HG02610 (cell line): ENCODE data around the gene PTPN4.
"Not testable (repeated sequence)": the region's sequence is repeated elsewhere in the genome, so short reads cannot be mapped to it uniquely, and the experiment has no call there.

Experiments used
- ATAC-seq: cut with Tn5 transposase; IDR thresholded peaks from one replicate; pipeline ENCODE4 v1.9.1; 2021; ENCODE audit warnings: mild to moderate bottlenecking, moderate library complexity; ENCODE audit not compliant: unreplicated experiment

Gene PTPN4

DNA sequence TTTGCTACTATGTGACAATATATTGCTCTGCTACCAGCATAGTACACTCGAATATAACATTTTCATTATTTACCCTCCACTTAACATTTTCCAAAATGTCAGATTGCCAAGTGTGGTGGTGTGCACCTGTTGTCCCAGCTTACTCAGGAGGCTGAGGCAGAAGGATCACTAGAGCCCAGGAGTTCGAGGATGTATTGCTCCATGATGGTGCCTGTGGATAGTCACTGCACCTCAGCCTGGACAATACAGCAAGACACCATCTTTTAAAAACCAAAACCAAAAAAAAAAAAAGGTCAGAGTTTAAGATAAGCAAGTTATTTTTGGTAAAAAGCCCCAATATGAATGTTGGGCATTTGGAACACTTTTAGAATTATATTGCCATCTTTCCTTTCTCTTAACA, 178.0 kb downstream of the PTPN4 start:
- ATAC-seq, result no peak

DNA sequence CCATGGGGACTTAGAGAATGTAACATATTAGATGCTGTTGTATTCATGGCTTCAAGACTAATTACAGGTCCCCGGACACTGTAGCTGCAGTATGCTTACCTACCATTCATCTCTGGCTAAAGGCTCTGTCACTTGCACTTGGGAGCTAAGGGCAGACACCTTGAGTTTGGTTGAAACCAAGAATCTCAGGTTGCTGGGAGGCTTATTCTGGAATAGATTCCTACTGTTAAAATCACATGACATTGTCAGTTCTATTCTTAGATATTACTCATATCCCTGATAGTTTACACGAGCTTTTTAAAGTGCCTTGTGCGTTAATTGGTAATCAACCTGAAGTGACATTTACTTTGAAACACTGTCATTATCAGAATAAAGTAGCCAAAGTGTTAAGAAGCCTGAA, 180.2 kb downstream of the PTPN4 start:
- no peak for ATAC-seq

GRCh38 chr2:119940856-119941255, 181.1 kb downstream of the PTPN4 start:
- no peak for ATAC-seq

- ATAC-seq, result no peak
Measured at GRCh38 chr2:119941388-119941787, 181.7 kb downstream of the PTPN4 start.

DNA sequence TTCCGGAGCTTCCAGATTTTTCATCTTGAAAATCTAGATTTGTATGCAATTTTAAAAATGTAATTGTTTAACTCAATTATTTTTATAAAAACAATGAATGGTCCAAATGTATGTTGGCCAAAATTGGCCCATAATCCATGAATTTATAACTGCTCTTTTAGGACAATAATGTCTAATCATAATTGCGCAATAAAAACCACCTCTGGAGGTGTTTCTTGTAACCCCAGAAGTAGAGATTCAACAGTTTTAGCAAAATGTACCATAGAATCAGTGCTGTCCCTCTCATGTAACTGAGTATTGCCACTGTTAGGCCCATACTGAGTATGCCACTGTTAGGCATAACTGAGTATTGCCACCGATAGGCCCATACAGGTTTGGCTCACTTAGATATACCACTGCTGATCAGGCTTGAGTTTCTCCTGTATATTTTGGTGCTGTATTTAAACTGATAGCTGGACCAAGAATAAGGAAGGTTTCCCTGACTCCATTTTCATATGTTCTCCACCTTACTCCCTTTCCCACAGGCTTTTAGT, 182.3 kb downstream of the PTPN4 start:
- ATAC-seq, result no peak

DNA sequence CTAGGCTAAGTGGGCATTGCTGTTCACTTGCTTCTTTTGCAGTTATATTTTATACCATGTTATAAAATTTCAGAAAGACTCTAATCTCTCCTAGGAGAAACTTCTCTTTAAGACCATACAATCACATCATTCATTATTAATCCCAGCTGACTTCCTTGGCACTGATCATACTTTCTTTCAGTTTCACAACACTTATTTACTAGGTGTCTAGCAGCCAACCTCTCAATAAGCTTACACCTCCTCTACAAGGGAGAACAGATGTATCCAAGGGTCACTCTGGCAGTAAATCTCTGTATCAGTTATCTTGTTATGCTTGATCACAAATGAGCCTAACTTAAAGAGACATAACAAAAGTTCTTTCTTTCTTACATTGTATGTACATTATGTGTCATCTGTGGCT, 183.3 kb downstream of the PTPN4 start:
- no peak for ATAC-seq

DNA sequence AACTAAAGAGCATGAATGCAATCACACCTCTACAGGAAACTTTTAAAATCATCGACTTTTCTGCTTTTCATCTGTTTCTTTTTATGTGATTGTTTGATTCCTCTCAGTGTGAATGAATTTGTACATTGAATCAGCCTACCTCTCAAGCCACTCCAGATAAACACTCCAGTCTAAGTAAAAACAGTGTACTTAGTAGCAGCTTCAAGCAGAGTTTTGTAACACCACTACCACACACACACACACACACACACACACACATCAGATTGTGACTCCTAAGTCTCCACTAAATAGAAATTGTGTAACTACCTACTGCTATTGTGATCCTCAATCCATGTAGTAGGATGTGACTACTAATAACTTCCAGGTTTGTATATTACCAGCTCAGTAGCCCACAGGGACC, 187.8 kb downstream of the PTPN4 start:
- no peak for ATAC-seq

DNA sequence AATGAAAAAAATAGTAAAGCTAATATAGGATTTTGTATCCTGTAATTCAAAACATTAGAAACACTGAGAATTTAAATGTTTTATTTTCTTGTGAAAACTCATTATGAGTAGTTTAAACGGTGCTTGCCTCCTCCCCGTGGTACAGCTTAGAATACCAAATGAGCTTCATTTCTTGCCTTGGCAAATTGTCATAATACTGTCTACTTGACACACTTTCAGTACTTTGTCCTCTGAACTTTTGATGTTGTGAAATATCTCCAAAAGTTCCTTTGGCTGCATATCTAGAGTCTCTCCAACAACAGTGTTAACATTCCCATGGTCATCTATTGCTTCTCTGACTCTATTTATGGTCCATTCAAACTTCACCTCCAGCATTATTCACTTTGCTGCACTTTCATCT, 191.2 kb downstream of the PTPN4 start:
- no peak for ATAC-seq

- ATAC-seq, result no peak
Measured at GRCh38 chr2:119958670-119959268, 199.0 kb downstream of the PTPN4 start.

DNA sequence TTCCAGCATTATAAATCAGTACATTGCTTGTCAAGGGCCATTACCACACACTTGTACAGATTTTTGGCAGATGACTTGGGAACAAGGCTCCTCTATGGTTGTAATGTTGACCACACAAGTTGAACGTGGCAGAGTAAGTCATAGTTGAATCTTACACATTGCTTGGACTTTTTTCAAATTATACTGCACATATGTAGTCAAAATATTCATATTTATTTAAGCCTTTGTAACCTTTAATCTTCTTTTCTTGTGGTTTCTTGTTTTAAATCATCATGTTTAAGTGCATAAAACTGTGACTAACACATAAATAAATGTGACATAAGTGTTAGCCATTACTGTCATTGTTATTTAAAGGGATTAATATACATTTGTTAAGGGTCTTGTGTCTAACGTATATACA, 201.1 kb downstream of the PTPN4 start:
- ATAC-seq, result no peak

DNA sequence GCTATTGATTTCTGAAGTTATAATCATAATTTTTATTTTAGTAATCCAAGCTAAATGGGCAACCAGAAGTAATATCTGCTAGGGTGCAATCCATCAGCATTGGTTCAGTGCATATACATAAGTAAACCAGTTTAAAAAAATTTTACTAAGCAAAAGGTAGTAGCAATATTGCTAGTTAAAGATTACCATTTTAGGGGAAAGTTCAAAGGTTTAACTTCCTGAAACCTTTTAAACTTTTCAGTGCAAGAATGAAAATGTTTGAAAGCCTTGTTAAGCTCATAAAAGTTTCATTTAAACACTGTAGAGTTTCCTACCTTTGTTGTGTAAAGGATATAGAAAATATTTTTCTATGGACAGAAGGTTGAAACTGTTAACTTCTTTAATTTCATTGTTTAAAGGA, 222.2 kb downstream of the PTPN4 start:
- ATAC-seq, result no peak

GRCh38 chr2:119982506-119982905, 222.8 kb downstream of the PTPN4 start:
- ATAC-seq, result no peak

GRCh38 chr2:119983108-119983507, 223.4 kb downstream of the PTPN4 start:
- ATAC-seq, result no peak

DNA sequence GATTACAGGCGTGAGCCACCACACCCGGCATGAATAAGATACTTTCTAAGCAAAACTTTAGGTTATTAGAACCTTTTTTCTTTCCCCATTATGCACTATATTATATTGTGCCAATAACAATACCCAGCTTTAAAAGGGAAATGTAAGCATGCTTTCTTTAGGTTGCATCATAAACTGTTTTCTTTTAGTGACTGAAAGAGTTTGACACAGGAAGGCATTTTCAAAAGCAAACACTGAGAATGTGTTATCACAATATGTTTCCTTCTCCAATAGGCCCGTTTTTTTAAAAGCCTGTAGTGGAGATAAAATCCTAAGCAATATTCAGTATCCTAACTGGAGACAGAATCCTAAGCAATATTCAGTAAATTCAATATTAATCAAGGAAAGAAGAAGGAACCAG, 236.4 kb downstream of the PTPN4 start:
- ATAC-seq, result no peak

DNA sequence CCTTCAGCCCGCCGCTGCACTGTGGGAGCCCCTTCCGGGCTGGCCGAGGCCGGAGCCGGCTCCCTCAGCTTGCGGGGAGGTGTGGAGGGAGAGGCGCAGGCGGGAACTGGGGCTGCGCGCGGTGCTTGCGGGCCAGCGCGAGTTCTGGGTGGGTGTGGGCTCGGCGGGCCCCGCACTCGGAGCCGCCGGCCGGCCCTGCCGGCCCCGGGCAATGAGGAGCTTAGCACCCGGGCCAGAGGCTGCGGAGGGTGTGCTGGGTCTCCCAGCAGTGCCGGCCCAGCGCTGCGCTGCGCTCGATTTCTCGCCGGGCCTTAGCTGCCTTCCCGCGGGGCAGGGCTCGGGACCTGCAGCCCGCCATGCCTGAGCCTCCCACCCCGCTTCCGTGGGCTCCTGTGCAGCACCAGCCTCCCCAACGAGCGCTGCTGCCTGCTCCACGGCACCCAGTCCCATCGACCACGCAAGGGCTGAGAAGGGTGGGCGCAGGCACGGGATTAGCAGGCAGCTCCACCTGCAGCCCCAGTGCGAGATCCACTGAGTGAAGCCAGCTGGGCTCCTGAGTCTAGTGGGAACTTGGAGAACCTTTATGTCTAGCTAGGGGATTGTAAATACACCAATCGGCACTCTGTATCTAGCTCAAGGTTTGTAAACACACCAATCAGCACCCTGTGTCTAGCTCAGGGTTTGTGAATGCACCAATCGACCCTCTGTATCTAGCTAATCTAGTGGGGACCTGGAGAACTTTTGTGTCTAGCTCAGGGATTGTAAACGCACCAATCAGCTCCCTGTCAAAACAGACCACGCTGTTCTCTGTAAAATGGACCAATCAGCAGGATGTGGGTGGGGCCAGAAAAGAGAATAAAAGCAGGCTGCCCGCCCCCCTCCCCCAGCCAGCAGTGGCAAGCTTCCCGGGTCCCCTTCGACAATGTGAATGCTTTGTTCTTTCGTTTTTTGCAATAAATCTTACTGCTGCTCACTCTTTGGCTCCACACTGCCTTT, 237.5 kb downstream of the PTPN4 start:
- ATAC-seq, result not testable (repeated sequence)

- no peak for ATAC-seq
Measured at GRCh38 chr2:120001471-120001870, 241.7 kb downstream of the PTPN4 start.

DNA sequence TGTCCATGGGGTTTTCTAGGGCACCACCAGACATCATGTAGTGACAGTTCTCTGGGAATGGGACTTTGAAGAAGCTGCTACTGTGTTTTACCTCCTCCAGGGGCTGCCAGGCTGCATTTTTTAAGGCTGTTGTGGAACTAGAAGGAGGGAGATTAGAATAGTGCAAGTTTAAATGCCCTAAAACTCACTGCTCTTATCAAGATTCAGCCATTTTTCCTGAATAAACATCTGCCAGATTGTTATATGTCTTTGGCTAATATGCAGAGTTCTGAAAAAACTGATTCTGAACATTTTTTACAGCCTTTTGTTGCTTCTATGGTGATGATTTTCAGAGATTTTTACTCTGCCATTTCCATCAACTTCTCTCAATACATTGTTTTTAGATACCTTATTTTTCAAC, 244.5 kb downstream of the PTPN4 start:
- no peak for ATAC-seq

DNA sequence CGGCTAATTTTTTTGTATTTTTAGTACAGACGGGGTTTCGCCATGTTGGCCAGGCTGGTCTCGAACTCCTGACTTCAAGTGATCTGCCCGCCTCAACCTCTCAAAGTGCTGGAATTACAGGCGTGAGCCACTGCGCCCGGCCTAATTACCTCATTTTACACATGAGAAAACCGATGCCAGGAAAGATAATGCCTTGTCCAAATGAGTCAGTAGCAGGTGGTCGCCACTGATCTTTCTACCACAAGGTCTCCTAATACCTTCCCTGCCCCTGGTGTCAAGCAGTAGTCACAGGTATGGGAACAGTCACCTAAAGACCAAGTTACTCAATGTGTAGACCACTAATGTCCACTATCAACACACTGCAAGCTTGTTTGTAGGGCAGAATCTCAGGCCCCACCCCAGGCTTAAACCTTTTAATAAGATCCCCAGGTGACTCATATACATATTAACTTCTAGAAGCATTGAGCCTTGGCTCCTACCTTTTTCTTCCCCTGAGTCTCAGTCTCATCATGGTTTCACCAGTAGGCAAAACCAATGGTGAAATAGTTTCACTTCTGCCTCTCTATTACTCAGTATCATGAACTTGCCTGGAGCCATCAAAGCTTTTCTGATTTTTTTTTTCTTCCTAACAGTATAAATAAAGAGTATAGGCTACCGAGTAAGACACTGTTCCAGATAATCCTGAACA, 246.3 kb downstream of the PTPN4 start:
- ATAC-seq, result peak; percentile 93

- no peak for ATAC-seq
Measured at GRCh38 chr2:120007851-120008250, 248.1 kb downstream of the PTPN4 start.

DNA sequence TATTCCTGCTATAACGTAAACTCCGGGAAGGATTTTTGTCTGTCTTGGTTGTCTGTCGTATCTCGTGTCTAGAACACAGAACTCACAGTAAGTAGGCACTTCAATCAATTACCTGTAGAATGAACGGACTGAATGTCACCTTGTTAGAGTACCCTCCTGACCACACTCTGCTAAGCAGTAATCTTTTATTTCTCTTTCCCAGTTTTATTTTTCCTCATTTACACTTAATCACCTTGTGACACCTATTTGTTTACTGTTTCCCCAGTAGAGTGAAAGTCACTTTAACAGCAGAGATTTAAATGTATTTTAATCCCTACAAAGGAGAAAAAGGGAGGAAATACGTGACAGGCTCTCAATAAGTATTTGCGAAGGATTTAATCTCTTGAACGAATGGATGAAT, 252.6 kb downstream of the PTPN4 start:
- ATAC-seq, result no peak

DNA sequence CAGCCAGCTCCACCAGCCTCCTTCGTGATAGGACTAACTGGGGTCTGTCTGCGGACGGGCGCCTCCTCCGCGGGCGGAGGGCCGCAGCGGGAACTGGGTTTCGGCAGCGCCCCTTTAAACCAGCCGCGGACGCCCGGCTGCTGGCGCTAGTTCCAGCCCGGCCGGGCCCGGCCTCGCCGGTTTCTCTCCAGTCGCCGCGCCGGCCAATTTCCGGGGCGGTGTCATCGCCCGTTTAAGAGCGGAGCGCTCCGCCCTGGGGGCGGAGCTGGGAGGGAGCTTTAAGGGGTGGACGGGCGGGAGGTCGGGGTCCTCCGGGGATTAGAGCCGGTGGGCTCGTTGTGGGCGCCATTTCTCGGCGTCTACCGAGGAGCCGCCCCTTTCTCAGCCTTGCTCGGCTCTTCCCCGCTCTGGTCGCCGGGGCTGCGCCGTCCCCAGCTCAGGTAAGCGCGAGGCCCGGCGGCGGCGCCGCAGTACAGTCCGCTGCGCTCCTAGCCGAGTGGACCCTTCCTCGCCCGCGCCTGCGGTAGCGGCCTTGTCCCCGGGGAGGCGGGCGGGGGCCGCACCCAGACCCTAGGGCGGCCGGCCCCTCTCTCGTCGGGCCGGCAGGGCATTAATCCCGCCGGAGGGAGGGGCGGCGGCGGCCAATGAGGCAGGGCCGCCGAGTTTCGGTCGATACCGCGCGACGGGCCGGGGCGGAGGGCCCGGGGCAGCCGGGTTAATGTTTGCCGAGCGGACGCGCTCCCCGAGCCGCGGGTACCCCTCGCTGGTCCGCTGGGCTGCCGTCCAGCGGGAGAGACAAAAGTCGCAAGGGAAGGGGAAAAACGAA, 253.3 kb downstream of the PTPN4 start, which contains the start of gene EPB41L5:
Gene EPB41L5, plus strand, starts transcription at position 307 of the 826 bp plus-strand sequence. CDS start 6,008 bp downstream, outside the sequence.
- ATAC-seq, result peak; percentile 99
